NCI-H1092 treated with DMSO at 0.1 percent for 48 hours (cell line): Measurements from ENCODE around the gene SPPL3.
A peak's percentile ranks its signal among the peaks of the same experiment; 100 is the strongest.

Source experiments
- DNase-seq: peaks from one replicate; lab custom pipeline; 2025; lab: John Stamatoyannopoulos, UW

SPPL3 gene

GRCh38 chr12:120784804-120785203, 119.4 kb downstream of the SPPL3 start:
- DNase-seq: no peak

- DNase-seq: no peak
Measured at GRCh38 chr12:120783197-120783596, 121.0 kb downstream of the SPPL3 start.

DNA sequence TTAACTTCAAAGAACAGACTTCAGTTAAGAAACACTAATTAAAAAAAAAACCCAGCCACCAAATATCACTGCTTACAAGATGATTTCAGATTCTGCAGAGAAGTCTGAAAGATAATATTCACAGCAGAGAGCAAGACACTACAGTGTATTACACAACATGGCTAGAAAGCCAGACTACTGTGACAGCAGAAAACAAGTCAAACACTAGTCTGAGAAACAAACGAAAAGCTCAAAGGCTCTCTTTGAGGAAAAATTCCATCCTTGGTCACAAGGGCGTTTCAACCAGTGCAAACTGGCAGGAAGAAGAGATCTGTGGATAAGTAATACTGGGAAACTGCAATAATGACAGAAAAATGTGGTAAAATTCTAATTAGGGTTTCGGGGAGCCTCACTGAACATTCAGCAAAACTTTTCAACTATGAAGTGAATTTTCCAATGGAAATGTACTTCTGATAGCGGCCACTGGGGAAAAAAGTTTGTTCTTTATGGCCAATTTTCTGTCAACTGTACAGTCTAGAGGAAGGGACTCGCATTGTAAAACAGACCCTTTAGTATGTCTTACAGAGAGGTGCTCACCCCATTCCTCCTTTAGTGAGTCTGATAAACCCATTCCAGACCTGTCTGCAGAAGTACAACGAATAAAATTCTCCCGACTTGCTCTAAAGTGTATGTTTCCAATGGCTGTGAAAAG, 128.2 kb downstream of the SPPL3 start:
- no peak for DNase-seq

- no peak for DNase-seq
Measured at GRCh38 chr12:120774169-120774916, 129.8 kb downstream of the SPPL3 start.

DNA sequence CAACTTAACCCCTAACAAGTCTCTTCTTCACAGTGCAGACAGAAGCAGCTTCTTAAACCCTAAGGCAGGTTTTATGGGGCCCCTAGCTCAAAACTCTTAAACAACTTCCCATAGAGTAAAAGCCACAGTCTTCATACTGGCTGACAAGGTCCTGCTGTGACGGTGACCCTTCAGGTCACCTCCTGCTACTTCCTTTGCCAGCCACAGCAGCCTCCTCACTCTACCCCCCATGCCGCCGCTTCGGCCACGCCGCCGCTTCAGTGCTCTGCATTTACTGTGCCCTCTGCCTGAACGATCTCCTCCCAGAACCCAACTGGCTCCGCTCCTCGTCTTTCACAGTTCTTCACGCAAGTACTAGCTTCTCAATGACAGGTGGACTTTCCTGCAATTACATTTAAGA, 133.1 kb downstream of the SPPL3 start:
- no peak for DNase-seq

DNA sequence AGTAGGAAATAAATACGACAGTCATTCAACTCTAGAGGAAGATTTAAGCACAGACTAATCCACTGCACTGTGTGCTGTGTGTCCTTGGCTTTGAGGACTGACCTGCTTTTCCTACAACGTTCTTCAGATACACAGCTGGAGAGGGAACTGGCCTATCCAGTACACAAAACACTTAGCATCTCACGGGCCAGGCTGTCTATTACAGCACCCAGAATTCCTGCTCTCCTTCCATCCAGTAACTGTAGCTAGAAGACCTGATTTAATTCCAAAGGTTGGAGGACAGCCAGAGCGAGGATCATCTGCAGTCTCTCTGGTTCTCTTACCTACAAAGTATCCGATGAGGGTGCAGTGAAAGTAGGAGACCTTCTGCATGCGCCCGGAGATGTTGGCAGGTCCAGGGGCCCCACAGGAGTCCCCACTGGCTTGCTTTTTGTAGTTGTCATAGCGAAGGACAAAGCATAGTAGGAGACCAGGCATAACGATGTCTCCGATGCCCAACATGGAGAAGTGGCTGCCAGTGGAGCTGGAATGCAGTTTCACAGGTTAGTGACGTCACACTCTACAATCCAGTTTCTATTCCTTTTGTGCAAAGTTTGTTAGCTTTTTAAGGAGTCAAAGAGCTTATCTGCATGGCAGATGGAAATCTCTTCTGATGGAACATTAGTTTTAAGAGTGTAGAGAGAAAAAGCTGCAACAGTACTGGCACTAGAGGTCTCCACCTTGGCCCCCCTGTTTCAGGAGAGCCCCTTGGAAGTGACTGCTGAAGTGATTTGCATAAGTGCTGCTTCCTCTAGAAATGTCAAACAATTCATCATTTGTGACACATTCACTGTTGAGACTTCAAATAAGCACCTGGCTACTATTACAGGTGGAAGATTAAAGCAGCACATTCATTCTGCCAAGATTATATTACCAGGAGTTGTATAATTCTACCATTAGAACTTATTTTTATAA, 136.8 kb downstream of the SPPL3 start:
- DNase-seq: no peak

DNA sequence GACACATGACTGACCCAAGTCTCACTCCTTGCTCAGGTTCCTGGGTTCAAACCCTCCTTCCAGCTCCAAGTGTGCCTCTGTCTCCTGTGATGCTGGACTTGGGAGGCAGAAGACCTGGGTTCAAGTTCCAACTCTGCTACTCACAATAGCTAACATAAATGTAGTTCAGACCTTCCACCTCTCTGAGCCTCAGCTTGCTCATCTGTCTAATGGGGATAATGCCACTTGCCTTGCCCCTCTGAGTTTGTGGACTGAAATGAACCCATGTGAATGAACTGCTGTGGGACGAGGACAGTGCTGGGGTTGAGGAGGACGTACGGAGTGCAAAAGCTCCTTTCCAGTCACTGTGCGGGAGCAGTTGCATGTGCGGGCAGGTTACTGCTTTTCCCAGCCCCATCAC, 137.6 kb downstream of the SPPL3 start:
- no peak for DNase-seq

DNA sequence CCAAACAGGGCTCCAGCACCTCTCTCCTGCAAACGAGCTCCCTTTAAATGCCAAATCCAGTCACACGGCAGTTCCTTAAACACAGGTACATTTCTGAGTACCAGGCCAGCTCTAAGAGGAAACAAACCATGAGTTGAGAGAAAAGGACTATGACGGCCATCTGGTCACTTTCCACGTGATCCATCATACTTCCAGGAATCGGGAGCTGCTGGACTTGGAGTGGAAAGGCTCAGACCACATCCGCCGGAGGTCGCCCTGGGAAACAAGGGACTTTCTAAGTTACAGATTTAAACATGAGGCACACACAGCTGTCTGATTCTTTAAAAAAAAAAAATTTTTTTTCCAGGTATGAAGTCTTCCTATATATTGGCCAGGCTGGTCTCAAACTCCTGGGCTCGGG, 139.3 kb downstream of the SPPL3 start:
- DNase-seq: no peak

- no peak for DNase-seq
Measured at GRCh38 chr12:120763250-120763649, 140.9 kb downstream of the SPPL3 start.

- DNase-seq: no peak
Measured at GRCh38 chr12:120762086-120762485, 142.1 kb downstream of the SPPL3 start.

DNA sequence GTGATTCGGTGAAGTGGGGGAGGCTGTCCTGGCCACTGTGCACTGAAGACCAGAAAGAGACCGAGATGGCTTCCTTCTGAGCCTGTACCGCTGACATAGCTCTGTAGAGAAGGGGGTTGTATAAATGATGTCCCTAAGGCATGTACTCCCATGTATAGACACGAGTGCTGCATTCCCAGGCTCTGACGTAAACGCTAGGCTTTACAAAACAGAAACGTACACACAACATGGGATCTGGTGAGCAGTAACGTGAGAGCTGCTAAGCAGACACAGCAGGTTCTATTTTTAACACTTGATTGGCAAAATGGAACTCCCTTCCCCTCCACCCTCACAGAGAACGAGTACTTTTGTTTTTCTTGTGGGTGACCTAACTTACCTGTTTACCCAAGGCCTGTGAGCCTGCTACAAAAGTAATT, 142.6 kb downstream of the SPPL3 start:
- DNase-seq: no peak

GRCh38 chr12:120760349-120761254, 143.6 kb downstream of the SPPL3 start:
- DNase-seq: no peak

DNA sequence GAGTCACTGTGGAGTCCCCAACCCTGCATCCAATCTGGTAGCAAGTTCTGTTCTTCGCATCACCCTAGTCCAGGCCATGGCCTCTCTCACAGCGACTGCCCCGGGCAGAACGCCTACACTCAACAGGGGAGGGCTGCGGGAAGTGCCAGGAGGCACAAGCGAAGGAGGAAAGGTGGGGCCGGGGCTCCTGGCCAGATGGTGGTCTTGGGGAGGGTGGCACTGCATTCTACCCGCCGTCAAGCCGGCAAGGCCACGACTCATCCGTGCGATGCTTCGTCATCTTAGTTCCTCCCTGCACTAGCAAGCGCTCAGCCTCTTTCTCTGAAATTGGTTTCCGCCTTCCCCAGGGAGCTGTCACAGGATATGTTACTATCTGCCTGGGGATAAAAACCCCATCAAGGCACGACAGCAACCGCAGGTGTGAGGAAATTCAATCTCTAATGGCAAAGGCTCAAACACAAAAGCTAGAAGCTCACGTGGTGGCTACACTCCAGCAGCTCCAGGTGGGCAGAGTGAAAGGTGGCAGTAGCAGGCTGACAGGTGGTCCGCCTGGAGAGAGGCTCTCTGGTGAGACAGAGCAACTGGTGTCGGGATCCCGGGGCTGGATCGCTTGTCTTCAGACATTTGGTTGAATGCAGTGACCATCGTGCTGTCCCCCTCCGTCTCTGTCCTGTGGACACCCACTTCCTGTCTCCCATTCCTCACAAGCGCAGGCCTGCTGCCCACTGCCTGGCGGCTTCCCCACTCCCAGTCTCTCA, 144.4 kb downstream of the SPPL3 start:
- peak; percentile 69 for DNase-seq

GRCh38 chr12:120758798-120759590, 145.2 kb downstream of the SPPL3 start:
- no peak for DNase-seq

DNA sequence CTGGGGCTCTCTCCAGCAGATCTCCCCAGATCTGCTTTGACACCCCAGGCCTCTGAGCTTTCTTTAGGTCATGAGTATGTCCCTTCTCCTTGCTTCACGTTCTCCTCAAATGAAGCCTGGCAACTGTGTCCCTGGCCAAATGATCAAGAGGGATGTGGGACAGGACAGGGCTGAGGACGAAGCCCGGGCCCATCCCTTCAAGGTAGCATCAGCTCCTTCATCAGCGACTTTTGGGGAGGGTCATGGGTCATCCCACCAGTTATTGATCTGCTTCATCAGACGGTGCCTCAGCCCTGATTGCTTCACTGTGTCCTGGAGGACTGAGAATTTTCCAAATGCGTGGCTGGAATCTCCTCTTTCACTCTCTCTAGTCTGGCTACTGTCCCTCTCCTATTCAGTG, 146.2 kb downstream of the SPPL3 start:
- DNase-seq: no peak

DNA sequence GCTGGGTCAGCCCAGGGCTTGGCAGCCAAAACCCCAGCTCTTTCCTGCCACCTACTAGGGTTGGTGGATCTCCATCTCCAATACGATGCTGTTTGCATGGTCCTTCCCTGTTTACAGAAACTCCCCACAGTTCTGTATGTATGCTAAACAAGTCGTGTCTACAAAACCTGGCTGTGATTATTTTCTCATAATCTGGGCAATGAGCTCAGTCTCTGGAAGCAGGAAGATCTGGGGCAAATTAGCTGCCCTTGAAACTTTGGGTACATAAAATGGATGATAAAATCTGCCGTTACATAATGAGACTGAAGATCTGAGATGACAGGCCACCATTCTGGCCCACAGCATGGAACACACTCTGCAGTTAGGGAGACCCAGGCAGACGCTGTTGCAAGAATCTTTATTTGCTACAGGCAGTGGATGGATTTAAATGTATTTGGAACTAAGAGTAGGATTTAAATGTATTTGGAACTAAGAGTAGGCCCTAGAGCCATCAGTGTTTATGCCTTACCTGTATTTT, 146.9 kb downstream of the SPPL3 start:
- DNase-seq: no peak

- no peak for DNase-seq
Measured at GRCh38 chr12:120755269-120755668, 148.9 kb downstream of the SPPL3 start.

DNA sequence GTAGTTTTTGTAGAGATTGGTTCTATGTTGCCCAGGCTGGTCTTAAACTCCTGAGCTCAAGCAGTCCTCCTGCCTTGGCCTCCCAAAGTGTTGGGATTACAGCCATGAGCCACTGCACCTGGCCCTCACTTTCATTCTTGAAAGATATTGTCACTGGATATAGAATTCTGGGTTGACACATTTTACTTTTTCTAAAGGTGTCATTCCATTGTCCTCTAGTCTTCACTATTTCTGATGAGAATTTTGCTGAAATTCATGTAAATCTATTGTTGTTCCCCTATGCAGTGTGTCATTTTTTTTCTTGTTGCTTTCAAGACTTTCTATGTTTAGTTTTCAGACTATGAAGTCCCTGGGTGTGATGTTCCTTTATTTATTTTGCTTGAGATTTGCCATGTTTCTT, 149.4 kb downstream of the SPPL3 start:
- no peak for DNase-seq

DNA sequence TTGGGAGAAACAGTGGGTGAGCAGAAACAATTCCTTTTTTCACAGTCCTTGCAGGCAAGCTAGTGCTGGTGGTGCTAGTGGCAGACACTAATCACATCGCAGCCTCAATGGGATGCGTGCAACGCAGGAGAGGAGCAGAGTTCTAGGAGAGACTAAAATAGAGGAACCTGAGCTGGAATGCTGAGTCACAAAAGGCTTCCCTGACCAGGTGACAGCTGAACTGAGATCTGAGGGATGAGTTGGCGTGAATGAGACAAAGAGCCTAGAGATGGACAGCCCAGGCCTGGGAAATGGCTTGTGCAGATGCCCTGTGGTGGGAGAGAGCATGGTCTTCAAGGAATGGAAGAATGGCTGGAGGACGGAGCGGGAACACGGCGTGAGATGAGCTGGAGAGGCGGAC, 152.8 kb downstream of the SPPL3 start:
- no peak for DNase-seq

DNA sequence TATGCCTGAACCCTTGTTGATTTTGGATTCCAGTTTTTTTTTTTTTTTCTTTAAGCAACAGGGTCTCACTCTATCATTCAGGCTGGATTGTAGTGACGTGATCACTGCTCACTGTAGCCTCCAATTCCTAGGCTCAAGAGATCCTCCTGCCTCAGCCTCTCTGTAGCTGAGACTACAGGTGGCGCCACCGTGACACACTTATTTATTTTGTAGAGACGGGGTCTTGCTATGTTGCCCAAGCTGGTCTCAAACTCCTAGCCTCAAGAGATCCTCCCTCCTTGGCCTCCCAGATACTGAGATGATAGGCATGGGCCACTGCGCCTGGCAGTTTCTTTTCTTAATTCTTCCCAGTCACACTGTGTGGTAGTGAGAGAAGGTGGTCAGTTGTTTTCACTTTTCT, 153.4 kb downstream of the SPPL3 start:
- DNase-seq: no peak
